ENCODE results near the gene PEAK1.

GRCh38 chr15:77120576-77120975 is 299.3 kb downstream of the PEAK1 start:
- TF ChIP-seq CTCF (conservative IDR thresholded peaks at IDR 0.05; ENCODE audit: low read depth, low read length) (no peak), EZH2 (IDR thresholded peaks at IDR 0.05; ENCODE audit: borderline replicate concordance, low read depth, low read length, poor library complexity, severe bottlenecking) (no peak)
